Neural crest cell (in vitro differentiated cells): ENCODE data around the gene PEX19. TPM values are rescaled to one million over a fixed set of nuclear protein-coding genes. Genes with fewer than 3 reads are reported as not detected.

Source experiments
- DNase-seq: peaks from one replicate; pipeline ENCODE4 v3.0.0; 2021; ENCODE audit warnings: low read depth, mixed read lengths, low spot score
- H3K27ac Mint-ChIP-seq: one replicate; pipeline ENCODE4 v1.8.0; 2021; ENCODE audit warnings: mild to moderate bottlenecking, mixed read lengths; ENCODE audit not compliant: unreplicated experiment
- H3K27me3 Mint-ChIP-seq: 2 replicates; pipeline ENCODE4 v1.8.0; 2021; ENCODE audit warnings: low read depth, mild to moderate bottlenecking, mixed read lengths
- H3K36me3 Mint-ChIP-seq: 2 replicates; pipeline ENCODE4 v1.8.0; 2021; ENCODE audit warnings: low read depth, mild to moderate bottlenecking, mixed read lengths
- H3K4me1 Mint-ChIP-seq: 2 replicates; pipeline ENCODE4 v1.8.0; 2021; ENCODE audit warnings: mixed read lengths
- H3K4me3 Mint-ChIP-seq: one replicate; pipeline ENCODE4 v1.8.0; 2021; ENCODE audit warnings: mild to moderate bottlenecking, mixed read lengths
- H3K9me3 Mint-ChIP-seq: 2 replicates; pipeline ENCODE4 v1.8.0; 2021; ENCODE audit warnings: mixed read lengths
- total RNA-seq: library from RNA; stranded (reverse); gene quantifications from 2 replicates; pipeline ENCODE4 v1.2.1, GENCODE V29; 2021
- TF ChIP-seq, protein P1 (sequence below): fragments of 200-600 bp; sonication (generic); conservative IDR thresholded peaks from 2 replicates; pipeline ENCODE4 v1.5.0; 2021; ENCODE audit warnings: antibody characterized with exemption, mild to moderate bottlenecking

The PEX19 gene
- total RNA-seq, 1 donor from 2014 or later = 85.5 TPM

DNA sequence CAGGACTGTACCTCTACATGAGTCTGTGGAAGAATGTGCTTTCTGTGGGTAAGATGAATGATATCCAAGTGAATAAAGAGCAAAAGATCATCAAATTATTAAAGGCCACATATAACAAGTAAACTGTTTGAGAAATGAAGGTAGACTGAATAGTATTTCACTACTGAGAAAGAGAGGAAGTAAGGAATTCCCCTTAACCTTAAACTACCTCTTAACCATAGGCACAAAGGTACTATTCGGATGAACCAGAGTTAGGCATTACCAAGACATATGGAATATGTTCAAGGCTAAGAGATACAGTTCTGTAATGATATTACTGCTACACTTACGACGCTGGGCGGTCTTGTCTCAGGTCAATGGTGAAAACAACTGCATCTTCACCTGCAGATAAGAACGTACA is 48.1 kb downstream of the PEX19 start:
- TF ChIP-seq, protein P1, sequence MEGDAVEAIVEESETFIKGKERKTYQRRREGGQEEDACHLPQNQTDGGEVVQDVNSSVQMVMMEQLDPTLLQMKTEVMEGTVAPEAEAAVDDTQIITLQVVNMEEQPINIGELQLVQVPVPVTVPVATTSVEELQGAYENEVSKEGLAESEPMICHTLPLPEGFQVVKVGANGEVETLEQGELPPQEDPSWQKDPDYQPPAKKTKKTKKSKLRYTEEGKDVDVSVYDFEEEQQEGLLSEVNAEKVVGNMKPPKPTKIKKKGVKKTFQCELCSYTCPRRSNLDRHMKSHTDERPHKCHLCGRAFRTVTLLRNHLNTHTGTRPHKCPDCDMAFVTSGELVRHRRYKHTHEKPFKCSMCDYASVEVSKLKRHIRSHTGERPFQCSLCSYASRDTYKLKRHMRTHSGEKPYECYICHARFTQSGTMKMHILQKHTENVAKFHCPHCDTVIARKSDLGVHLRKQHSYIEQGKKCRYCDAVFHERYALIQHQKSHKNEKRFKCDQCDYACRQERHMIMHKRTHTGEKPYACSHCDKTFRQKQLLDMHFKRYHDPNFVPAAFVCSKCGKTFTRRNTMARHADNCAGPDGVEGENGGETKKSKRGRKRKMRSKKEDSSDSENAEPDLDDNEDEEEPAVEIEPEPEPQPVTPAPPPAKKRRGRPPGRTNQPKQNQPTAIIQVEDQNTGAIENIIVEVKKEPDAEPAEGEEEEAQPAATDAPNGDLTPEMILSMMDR = no peak
- Mint-ChIP-seq H3K27ac (no peak overlapping the region), H3K27me3 (no peaks in the 10 kb centered on the region), H3K4me3 (no peak overlapping the region), H3K36me3 (peaks cover 6% of the 10 kb centered on the region), H3K4me1 (no peaks in the 10 kb centered on the region), H3K9me3 (no peaks in the 10 kb centered on the region)
- DNase-seq = no peak

DNA sequence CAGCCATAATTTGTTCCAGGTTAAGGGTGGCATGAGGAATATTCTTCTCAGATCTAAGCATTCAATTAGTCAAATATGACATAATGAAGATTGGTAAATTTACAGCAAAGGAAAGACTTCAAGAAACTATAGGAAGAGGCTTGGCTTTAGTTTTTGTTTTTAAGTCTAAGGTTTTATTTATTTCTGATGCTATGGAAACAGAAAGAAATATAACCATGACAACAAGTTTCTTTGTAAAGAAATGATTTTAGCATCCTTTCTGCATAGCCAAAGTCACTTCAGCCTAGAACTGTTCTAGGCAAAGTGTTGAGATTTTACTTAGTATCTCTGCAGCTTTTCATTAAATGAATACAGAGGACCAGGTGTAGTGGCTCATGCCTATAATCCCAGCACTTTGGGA is 52.0 kb downstream of the PEX19 start:
- Mint-ChIP-seq H3K27me3 (no peaks in the 10 kb centered on the region), H3K27ac (no peak overlapping the region), H3K4me3 (no peak overlapping the region), H3K36me3 (peaks cover 4% of the 10 kb centered on the region), H3K4me1 (no peaks in the 10 kb centered on the region), H3K9me3 (no peaks in the 10 kb centered on the region)
- no peak for DNase-seq
- TF ChIP-seq, protein P1 = no peak

DNA sequence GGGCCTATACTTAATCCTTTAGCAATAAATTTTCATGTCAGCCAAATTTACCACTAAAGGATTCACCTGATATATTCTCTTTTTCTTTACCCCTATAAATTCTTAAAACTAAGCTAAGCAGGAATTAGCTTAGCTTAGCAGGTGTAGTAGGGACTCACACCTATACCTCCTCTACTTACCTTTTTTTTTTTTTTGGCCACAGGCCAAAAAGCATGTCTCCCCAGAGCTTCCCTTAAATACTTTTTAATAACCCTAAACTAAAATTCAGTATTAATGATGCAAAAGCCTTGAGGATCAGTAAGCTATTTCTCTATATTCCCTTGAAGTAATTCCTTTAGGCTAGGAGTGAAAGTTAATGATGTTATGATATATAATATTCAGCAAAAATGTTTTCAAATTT is 56.5 kb downstream of the PEX19 start:
- DNase-seq = no peak
- Mint-ChIP-seq H3K27ac (no peak overlapping the region), H3K4me3 (no peak overlapping the region), H3K9me3 (no peaks in the 10 kb centered on the region), H3K27me3 (no peaks in the 10 kb centered on the region), H3K36me3 (peaks cover 2% of the 10 kb centered on the region), H3K4me1 (no peaks in the 10 kb centered on the region)
- TF ChIP-seq, protein P1 = no peak

DNA sequence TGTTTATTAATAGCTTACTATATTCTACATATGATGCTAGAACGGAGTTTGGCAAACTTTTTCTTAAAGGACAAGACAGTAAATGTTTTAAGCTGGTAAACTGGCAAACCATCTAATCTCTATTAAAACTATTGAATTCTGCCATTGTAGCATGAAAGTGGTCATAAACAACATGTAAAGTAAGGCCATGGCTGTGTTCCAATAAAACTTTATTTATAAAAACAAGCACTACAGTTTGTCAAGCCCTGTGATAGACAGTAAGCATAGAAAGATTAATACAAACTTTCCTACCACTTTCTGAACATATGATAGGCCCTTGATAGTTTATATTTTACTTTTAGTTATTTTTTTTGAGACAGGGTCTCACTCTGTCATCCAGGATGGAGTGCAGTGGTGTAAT is 57.4 kb downstream of the PEX19 start:
- Mint-ChIP-seq H3K27me3 (no peaks in the 10 kb centered on the region), H3K9me3 (no peaks in the 10 kb centered on the region), H3K27ac (no peak overlapping the region), H3K36me3 (peaks cover 2% of the 10 kb centered on the region), H3K4me3 (no peak overlapping the region), H3K4me1 (no peaks in the 10 kb centered on the region)
- DNase-seq = no peak
- TF ChIP-seq, protein P1 = no peak

DNA sequence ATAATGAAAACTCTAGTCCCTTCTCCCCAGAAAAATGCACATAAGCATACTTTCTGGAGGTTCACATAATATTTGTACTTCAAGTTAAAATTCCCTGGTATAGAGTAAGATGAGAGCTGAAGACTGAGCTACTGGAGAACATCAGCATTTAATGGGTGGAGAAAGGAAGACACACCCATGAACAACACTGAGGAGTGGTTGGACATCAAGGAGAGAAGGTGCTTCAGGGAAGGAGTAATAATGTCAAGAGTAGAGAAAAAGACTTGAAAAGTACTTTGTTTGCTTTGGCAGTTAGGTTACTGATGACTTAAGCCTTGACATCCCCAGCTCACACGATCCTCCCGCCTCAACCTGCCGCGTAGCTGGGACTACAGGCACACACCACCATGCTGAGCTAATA is 57.9 kb downstream of the PEX19 start:
- Mint-ChIP-seq H3K27me3 (no peaks in the 10 kb centered on the region), H3K4me3 (no peak overlapping the region), H3K9me3 (no peaks in the 10 kb centered on the region), H3K27ac (no peak overlapping the region), H3K4me1 (no peaks in the 10 kb centered on the region), H3K36me3 (peaks cover 2% of the 10 kb centered on the region)
- TF ChIP-seq, protein P1 = no peak
- DNase-seq = no peak

Other genes with a start within 250 kb of the PEX19 start
- gene KCNJ10, start 215.0 kb downstream of the PEX19 start, total RNA-seq = 0.47 and 0.73 TPM in 2 replicates
- gene KCNJ9, start 203.6 kb downstream of the PEX19 start, total RNA-seq = 0.11 and 0.19 TPM in 2 replicates
- gene IGSF8, start 186.5 kb downstream of the PEX19 start, total RNA-seq = 27.5 and 28.4 TPM in 2 replicates
- gene ATP1A2, start 169.4 kb downstream of the PEX19 start, total RNA-seq = 93.6 and 101 TPM in 2 replicates
- gene ATP1A4, start 133.5 kb downstream of the PEX19 start, total RNA-seq = 0.20 and 0.35 TPM in 2 replicates
- gene CASQ1, start 94.6 kb downstream of the PEX19 start, total RNA-seq = 0.16 and 0.26 TPM in 2 replicates
- gene PEA15, start 79.7 kb downstream of the PEX19 start, total RNA-seq = 113 and 117 TPM in 2 replicates
- 124 and 130 TPM in 2 replicates for gene DCAF8, start 22.6 kb downstream of the PEX19 start, total RNA-seq
- 123 and 124 TPM in 2 replicates for gene COPA, start 58.1 kb upstream of the PEX19 start, total RNA-seq
- 83.1 and 98.8 TPM in 2 replicates for gene NCSTN, start 58.2 kb upstream of the PEX19 start, total RNA-seq
- 10.0 and 10.6 TPM in 2 replicates for gene NHLH1, start 81.9 kb upstream of the PEX19 start, total RNA-seq
- gene VANGL2, start 115.4 kb upstream of the PEX19 start, total RNA-seq = 106 and 109 TPM in 2 replicates
- gene SLAMF6, start 238.1 kb upstream of the PEX19 start, total RNA-seq = not detected in 2 replicates